ENCODE measurements around the gene UPF1.

UPF1 gene

DNA sequence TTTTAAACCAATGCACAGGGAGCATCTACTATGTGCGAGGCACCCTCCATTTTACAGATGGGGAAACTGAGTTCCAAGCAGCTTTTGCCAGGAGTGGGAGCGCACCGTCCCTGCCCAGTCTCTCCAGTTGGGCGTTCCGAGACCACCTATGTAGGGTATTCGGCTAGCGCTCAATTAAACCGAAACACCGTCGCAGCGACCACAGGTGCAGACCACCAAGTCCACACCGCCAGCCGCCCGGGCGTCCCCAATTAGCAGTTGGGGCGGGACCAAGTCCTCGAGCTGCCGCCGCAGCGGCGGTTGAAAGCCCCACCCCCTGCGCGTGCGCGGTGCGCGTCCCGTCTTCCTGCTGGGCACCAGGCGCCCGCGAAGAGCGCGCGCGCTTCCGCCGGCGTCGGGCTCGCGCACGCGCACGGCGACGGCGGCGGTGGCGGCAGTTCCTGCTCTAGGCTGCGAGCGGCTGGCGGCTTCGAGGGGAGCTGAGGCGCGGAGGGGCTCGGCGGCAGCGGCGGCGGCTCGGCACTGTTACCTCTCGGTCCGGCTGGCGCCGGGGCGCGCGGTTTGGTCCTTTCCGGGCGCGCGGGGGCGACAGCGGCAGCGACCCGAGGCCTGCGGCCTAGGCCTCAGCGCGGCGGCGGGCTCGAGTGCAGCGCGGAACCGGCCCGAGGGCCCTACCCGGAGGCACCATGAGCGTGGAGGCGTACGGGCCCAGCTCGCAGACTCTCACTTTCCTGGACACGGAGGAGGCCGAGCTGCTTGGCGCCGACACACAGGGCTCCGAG, at the start of gene UPF1:
UPF1 (plus strand) TSS at position 436 of the 782 bp plus-strand sequence; CDS start at position 687, 251 bp downstream.
- peak; percentile 59 for DNase-seq

DNA sequence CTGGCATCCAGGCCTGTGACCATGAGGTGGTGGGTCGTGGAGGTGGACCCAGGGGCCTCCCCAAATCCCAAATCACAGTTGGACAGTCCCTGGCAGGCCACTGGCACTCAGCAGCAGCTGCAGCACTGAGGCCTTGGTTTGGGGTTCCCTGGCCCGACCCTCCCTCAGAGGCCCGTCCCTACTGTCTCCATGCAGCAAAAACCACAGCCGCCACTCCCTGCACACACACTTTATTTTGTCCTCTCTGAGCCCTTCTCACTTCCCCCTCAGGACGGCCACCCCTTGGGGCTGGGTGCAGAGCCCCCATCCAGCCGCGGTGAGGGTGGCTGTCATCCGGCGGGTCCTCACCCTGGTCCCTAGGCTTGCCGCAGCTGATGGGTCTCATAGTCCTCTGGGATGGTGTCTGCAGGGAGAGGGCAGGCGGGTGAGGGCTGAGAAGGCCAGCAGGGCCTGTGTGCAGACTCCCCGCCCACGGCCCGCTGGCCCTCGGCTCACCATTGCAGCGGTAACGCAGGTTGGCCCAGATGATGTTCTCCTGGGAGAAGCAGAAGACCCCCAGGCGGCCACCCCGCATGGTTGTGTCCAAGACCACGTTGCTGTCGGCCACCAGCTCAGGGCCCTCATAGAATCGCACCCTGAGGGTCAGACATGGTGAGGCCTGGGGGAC, 49.1 kb upstream of the UPF1 start:
- no peak for DNase-seq

DNA sequence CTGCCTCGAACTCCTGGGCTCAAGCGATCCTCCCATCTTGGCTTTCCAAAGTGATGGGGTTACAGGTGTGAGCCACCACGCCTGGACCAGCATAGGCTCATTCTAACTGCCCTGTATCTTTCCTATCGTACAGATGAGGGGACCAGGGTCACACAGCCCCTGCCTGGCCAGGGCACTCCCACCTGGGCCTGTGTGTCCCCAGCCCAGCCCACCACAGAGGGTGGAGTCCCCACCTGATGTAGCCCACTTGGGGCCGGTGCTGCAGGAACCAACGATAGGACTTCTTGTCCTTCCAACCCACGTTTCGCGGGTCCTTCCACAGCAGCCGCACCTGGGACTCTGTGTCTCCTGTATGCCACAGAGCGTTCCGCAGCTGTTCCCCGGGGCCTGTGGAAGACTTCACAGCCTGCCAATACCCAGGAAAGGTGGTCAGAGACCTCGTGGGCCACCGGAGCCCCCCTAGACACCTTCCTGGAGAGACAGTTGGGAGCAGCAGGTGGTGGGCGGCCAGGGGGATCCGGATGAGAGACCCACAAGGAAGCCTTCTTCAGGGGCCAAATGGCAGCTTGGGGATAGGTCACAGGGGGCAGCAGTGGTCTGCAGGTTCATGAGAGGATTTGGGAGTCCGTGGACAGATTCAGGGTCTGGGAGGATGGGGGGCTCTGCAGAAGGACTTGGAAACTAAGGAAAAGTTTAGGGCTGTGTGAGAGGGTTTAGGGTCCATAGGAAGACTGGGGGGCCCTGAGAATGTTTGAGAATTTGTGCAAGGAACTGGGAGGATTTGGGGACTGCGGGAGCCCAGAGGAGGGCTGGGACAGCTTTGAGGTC, 47.6 kb upstream of the UPF1 start:
- DNase-seq = no peak

DNA sequence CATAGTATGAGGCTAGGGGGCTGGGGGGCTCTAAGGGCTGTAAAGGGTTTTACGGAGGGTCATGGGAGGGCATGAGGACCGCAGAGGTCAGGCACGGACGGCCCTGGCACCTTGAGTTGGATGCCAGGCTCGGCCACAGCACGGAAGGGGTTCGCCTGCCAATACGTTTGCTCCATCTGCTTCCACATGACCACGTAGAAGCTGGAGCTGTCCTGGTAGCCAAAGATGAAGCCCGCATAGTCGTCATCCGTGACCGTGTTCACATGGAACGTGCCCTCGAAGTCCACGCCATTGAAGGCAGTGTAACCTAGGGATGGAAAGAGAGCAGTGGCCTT, 47.0 kb upstream of the UPF1 start:
- DNase-seq = no peak

DNA sequence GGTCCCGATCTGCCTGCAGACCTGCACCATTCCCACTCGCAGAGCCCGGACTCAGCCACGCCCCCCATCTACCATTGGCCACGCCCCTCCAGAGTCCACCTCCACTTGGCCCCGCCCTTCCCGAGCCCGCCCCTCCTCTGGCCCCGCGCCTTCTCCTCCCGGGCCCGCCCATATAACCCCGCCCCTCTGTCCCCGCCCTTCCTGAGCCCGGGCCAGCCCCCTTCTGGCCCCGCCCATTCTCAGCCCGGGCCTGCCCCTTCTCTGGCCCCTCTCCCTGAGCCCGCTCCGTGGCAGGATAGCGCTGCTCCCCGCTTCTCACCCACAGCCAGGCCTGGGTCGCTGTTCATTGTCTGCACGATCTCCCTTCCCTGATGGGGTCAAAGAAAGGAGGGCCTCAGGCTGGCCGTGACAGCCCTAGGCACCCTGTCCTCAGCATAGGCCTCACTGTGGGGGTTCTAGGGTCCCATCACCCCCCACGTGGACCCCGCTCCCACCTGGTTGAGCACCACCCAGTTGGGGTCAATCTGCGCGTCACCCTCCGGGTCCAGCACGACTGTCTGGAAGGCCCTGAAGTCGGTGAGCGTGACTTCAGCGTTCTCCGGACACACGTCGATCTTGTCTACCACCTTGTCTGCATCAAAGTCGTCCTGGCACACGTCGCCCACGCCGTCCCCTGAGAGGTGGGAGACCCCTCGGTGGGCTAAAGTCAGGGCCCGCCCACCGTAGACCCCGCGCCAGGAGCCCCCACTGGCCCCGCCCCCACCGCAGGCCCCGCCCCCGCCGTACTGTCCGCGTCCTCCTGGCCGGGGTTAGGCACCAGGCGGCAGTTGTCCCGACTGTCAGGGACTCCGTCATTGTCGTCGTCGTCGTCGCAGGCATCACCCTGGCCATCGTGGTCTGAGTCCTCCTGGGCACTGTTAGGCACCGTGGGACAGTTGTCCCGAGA, 46.3 kb upstream of the UPF1 start:
- no peak for DNase-seq

DNA sequence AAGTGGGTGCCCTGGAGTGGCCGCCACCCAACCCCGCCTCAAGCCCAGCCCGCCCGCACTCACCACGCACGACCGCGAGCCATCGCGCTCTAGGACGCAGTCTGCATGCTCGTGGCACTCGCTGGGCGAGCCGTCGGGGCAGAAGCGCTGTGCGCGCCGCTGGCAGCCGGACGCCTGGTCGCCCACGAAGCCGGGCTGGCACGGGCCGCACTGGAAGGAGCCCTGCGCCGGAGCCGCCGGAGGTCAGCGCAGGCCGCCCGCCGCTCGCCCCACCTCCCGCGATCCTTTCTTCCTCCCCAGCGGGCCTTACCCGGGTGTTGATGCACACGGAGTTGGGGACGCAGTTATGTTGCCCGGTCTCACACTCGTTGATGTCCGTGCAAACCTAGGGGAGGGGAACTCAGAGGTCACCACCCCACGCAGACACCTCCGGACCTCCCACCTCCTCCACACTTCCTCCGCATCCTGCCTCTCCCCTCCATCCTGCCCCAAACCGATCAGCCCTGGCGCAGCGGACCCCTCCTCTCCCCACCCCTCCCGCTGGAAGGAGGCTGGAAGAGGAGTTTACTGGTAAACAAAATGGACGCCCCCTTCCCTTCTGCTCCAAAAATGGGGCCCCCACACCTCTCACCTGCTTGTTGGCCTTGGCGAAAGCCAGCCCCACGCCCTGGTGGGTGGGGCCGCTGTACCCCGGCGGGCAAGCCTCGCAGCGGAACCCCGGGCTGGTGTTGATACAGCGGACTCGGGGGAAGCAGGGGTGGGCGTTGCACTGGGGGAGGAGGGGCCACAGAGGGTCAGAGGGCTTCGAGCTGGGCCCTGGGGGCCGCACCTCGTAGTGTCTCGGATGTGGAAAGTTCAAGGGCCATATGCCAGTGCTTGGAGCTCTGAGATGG, 43.0 kb upstream of the UPF1 start:
- no peak for DNase-seq

DNA sequence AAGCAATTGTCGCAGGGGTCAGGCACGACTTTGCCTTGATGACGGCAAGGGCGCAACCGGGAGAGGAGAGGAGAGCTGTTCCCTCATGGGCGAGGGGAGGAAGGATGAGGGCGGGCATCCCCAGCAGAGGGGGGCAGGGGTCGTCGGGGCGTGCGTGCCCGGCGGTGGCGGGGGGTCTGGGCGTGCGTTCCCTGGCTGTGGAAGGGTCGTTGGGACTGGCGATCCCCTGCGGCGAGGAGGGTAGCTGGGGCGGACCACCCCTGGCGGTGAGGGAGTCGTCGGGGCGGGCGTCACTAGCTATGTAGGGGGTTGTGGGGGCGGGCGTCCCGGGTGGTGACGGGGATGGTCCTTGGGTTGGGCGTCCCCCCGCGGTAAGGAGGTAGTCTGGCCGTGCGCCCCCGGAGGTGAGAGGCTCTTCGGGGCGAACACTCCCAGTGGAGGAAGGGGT, 42.3 kb upstream of the UPF1 start:
- no peak for DNase-seq

DNA sequence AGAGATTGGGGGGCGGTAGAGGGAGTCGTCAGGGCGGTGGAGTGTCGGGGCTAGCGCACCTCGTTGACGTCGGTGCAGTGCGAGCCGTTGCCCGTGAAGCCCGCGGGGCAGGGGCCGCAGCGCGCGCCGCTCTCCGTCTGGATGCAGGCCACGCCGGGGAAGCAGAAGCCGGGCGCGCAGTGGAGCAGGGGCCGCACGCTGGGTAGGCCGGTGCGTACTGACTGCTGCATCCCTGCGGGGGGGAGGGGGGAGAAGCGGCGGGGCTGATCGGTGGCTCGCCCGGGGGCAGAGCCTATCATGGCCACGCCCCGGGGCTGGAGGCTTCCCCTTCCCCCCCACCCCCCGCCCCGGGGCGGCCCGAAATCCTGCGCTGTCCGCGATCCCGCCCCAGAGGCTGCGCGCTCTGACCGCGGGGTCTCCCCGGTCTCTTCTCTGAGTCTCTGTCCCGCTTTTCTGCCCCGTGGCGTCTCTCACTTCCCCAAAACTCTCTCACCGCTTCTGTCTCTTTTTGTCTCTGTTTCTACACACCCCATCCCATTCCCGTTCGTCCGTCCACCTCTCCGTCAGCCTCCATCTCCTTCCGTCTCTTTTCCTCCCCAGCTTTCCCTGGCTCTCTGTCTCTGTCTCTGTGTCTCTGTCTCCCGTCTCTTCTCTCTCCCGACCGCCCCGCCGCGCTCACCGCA, 41.7 kb upstream of the UPF1 start:
- no peak for DNase-seq

DNA sequence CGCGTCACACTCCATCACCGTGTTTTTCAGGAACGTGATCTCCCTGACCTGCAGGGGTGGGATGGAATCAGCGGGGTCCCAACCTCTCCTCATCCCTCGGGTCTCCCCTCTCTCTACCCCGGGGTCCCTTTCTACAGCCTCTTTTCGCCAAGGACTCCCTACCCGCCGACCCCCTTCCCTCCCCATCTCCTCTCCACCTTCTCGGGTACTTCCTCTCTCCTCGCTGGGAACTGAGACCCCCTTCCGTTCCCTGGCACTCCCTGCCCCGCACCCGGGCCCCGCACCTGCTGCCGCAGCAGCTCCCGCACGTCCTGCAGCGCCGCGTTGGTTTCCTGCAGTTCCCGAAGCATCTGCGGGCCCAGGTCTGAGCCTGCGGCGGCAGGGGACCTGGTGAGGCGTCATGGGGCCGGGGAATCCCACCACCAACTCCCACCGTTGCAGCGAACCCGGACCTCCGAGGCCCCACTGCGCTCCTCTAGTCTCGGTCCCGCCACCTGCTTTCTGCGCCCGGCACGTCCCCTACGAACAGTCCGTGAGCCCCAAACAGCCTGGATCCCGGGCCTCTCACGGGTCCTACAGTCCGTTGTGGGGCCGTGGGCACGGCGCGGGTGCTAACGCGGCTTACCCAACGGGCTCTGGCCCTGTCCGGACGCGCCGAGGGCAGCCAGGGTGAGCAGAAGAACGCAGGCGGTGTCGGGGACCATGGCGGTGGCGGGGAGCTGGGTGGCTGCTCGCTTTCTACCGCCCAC, 41.0 kb upstream of the UPF1 start, which contains the start of gene COMP:
COMP (minus strand) TSS at position 740 of the 749 bp plus-strand sequence; CDS start at position 704, 36 bp downstream.
- DNase-seq = no peak

DNA sequence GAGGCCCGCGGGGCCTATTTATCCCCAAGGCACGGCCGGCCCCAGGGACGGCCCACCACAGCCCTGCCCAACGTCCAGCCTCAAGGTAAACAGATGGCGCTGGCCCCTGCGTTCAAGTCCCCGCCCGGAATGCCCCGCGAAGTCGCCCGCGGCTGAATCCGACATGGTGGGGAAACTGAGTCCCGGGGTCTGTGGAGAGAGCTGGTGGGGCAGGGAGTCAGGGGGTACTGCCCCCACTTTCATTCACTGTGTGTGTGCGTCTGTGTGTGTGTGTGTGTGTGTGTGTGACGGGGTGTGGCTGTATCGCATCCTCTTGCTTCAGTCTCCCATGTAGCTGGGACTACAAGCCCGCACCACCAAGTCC, 40.5 kb upstream of the UPF1 start:
- DNase-seq = no peak

DNA sequence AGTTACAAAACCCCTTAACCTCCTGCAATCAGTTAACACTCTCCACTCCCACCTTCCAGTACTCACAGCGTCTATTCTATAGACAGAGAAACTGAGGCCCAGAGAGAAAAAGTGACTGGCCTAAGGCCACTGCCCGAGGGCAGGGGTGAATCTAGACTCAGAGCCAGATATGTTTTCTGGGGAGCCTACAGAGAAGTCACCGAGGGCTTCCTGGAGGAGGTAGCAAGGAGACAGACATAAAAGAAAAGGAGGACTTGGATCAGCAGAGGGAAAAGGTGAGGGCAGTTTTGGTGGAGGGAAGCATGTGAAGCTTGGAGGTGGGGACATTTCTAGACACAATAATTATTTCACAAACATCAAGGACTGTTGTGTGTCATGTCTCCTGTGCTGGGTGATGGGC, 39.1 kb upstream of the UPF1 start:
- DNase-seq = no peak

DNA sequence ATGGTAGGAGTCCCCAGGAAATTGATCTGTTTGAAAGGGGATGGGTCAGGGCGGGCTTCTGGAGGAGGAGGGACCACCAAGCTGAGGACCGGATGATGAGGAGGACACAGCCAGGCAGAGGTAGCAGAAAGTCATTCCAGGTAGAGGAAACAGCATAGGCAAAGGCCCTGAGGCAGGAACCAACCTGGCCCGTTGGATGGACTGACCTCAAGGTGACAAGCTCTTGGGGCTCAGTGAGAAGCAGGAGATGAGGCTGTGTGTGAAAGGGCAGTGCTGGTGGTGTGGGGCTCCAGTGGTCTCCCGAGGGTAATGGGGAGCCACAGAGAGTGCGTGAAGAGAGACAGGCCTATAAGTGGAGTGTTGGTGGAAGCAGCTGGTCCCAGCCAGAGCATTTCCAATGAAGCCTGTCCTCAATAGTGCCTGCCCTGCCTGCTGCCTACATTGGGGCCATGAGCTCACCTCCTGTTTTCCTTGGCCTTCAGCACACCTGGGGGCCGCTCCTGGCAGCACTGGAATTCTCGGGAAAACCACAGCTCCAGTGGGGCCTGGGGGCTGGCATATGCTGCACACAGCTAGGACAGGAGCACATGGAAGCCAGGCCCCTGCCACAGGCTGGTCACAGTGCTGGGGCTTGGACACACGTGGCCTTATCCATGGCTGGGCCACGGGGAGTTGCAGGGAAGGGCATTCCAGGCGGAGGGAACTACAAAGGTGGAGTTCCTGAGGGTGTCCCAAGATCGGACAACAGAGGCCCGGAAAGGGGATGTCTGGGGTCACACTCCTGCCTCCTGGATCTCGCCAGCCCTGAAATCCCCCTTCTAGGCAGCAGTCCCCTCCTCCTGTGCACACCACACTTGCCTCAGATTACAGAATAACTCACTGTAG, 38.4 kb upstream of the UPF1 start:
- no peak for DNase-seq

DNA sequence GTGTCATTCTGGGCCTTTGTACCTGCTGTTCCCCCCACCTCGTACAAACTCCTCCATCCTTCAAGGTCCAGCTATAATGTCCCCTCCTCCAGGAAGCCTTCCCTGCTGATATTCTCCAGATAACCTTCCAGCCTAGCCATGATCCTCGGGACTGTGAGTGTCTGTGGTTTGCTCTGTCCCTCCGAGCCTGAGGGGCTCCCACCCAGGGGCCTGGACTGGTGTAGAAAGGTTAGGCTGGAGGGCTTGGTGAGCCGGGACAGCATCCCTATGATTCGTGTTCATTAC, 37.8 kb upstream of the UPF1 start:
- DNase-seq = no peak

DNA sequence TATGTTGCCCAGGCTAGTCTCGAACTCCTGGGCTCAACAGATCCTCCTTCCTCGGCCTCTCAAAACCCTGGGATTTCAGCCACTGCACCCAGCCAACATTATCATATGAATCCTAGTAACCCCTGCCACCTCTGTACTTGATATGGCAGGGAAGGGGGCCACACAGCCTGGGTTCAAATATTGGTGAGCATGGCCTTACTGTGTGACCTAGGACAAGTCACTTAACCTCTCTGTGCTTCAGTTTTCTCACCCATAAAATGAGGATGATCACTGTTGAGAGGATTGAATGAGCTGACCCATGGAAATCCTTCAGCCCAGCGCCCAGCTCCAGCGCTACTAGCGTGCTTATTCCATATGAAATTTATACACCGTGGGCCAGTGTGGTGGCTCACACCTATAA, 37.1 kb upstream of the UPF1 start:
- DNase-seq = no peak

DNA sequence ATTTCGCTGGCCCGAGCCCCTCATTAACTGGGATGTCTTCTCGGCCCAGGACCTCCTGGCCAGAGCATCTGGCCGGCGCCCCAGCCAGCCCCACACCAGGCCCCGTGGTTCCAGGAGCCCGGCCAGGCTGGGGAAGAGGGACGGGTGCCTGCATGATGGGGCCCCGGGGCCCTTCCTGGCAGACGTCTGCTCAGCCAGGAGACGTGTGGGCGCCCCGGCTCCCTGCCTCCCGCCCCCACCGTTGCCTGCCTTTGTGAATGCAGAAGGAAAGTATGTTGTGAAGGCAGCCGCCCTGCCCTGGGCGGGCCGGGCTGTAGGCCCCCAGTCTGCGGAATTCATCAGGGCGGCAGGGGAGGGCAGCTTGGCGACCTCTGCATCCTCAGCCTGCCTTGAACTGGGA, 36.2 kb upstream of the UPF1 start:
- DNase-seq = no peak

DNA sequence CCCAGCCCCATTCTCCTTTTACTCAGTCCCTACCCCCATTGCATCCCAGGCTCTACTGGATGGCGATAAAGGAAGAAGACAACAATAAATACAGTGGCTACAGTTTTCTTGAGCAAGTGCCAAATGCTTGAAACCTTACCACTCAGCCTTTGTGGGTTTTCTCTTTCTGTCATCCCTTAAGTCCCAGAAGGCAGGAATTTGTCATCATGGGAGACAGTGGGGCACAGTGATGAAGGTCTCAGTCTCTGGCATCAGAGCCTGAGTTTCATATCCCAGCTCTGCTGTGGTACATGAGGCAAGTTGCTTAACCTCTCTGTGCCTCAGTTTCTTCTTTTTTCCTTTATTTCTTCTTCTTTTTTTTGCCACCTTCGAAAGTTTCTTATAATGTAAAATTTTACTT, 35.5 kb upstream of the UPF1 start:
- no peak for DNase-seq

DNA sequence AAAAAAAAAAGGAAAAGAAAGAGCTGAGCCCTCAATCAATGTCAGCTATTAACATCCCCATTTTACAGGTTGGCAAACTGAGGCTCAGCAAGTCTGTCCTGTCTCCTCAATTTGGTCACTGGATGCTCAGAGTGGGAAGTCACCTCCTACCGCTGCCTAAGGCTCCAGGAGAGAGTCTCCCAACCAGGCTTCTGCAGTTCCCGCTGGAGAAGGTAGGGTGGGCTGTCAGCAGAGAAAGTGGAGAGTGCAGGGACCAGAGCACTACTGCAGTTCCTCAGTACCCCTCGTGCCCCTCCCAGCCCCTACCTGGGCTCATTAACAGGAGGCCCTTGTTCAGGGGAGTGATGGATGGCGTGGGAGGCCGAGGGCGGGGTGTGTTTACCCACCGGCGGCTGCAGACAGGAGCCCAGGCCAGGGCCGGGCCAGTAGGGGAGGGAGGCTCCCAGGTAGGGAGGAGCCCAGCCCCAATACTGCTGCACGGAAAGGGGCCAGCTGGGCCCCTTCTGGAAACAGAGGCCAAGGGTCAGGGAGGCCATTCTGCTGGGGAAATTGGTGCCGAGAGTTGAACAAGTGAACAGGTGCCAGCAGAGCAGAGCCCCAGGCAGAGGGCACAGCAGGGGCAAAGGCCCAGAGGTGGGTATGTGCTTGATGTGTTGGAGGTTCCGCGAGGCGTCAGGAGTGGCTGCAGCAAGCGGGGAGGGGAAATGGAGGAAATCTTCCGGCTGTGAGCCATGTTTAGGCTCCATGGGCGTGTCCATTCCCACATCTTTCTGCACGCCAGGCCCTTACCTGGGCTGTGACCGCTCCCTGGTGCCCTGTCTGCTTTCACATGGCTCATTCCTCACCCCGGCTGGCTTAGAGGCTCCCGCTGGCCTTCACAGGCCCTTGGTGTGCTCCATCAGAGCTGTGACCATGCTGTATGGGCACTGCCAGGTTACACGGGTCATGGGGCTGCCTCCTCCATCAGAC, 33.1 kb upstream of the UPF1 start:
- DNase-seq = no peak

DNA sequence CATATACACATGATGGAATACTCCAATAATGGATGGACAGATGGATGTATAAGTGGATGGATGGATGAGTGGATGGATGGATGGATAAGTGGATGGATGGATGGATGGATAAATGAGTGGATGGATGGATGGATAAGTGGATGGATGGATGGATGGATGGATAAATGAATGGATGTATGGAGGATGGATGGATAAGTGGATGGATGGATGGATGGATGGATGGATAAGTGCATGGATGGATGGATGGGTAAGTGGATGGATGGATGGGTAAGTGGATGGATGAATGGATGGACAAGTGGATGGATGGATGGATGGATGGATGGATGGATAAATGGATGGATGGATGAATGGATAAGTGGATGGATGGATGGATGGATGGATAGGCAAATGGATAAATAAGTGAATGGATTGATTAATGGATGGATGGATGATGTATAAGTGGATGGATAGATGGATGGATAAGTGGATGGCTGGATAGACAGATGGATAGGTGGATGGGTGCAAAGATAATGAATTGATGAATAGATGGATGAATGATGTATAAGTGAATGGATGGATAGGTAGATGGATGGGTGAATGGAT, 32.3 kb upstream of the UPF1 start:
- DNase-seq = no peak
